ENCODE results near the gene GRM2.

GRM2 gene

GRCh38 chr3:51706788-51707731 is at the start of gene GRM2:
Gene GRM2, plus strand, starts transcription at chr3:51707068. Its CDS starts 1,916 bp downstream, at chr3:51708984.
- DNase-seq (ENCODE audit: low spot score) = peak; percentile 57

- no peak for DNase-seq (ENCODE audit: low spot score)
Measured at GRCh38 chr3:51657234-51657633, 49.6 kb upstream of the GRM2 start.

- no peak for DNase-seq (ENCODE audit: low spot score)
Measured at GRCh38 chr3:51659942-51660341, 46.9 kb upstream of the GRM2 start.

- no peak for DNase-seq (ENCODE audit: low spot score)
Measured at GRCh38 chr3:51662456-51662855, 44.4 kb upstream of the GRM2 start.

- DNase-seq (ENCODE audit: low spot score) = no peak
Measured at GRCh38 chr3:51668756-51669155, 38.1 kb upstream of the GRM2 start.

- peak; percentile 87 for DNase-seq (ENCODE audit: low spot score)
Measured at GRCh38 chr3:51669241-51670052, 37.4 kb upstream of the GRM2 start.

- no peak for DNase-seq (ENCODE audit: low spot score)
Measured at GRCh38 chr3:51670053-51670822, 36.6 kb upstream of the GRM2 start.

GRCh38 chr3:51670823-51671733 is 35.8 kb upstream of the GRM2 start, which contains the start of gene TEX264:
Gene TEX264, plus strand, starts transcription at chr3:51671252. Its CDS starts 3,053 bp downstream, at chr3:51674305.
- DNase-seq (ENCODE audit: low spot score) = peak; percentile 93

GRCh38 chr3:51671734-51672475 is 35.0 kb upstream of the GRM2 start:
- DNase-seq (ENCODE audit: low spot score) = peak; percentile 65

GRCh38 chr3:51673181-51673801 is 33.6 kb upstream of the GRM2 start:
- DNase-seq (ENCODE audit: low spot score) = no peak

GRCh38 chr3:51673802-51674654 is 32.8 kb upstream of the GRM2 start:
- no peak for DNase-seq (ENCODE audit: low spot score)

GRCh38 chr3:51675201-51675611 is 31.7 kb upstream of the GRM2 start:
- DNase-seq (ENCODE audit: low spot score) = no peak

GRCh38 chr3:51676102-51676640 is 30.7 kb upstream of the GRM2 start:
- no peak for DNase-seq (ENCODE audit: low spot score)

GRCh38 chr3:51677358-51677757 is 29.5 kb upstream of the GRM2 start:
- DNase-seq (ENCODE audit: low spot score) = no peak

- no peak for DNase-seq (ENCODE audit: low spot score)
Measured at GRCh38 chr3:51678186-51678585, 28.7 kb upstream of the GRM2 start.

- no peak for DNase-seq (ENCODE audit: low spot score)
Measured at GRCh38 chr3:51678641-51679040, 28.2 kb upstream of the GRM2 start.

GRCh38 chr3:51679318-51679717 is 27.6 kb upstream of the GRM2 start:
- DNase-seq (ENCODE audit: low spot score) = no peak

GRCh38 chr3:51679777-51680176 is 27.1 kb upstream of the GRM2 start:
- no peak for DNase-seq (ENCODE audit: low spot score)
